ENCODE measurements around the gene PTGES3L. TPM values are rescaled to one million over a fixed set of nuclear protein-coding genes. Genes with fewer than 3 reads are reported as not detected.

PTGES3L gene
- total and polyA plus RNA-seq, 2 of the 13 experiments (the other 11 are each of a cell fraction or from before 2014, with no cell fraction given), result 1.2 to 2.9 TPM

- no peak for TF ChIP-seq ZBTB40 (IDR thresholded peaks at IDR 0.05)
- TF ChIP-seq ZBTB40 (CRISPR knock-in tag; IDR thresholded peaks at IDR 0.05), result peak; percentile 79
- no peak for TF ChIP-seq NCOA5 (CRISPR knock-in tag; IDR thresholded peaks at IDR 0.05)
- no peak for TF ChIP-seq PLRG1 (conservative IDR thresholded peaks at IDR 0.05)
- TF ChIP-seq ZNF275 (CRISPR knock-in tag; IDR thresholded peaks at IDR 0.05; ENCODE audit: borderline replicate concordance), result peak; percentile 88; the same call in 1 of the 2 replicates
- 0 out of 2 replicates have a peak, but pooled peaks have one; percentile 52 for TF ChIP-seq ELF4 (CRISPR knock-in tag; IDR thresholded peaks at IDR 0.05; ENCODE audit: borderline replicate concordance)
- TF ChIP-seq PRDM4 (CRISPR knock-in tag; IDR thresholded peaks at IDR 0.05; ENCODE audit: borderline replicate concordance), result no peak
- TF ChIP-seq FOXJ3 (CRISPR knock-in tag; IDR thresholded peaks at IDR 0.05; ENCODE audit: borderline replicate concordance), result no peak
- TF ChIP-seq SNAPC4 (CRISPR knock-in tag; IDR thresholded peaks at IDR 0.05), result peak; percentile 47; the same call in 1 of the 2 replicates
These were observed 42.0 kb upstream of the PTGES3L start, which contains the start of gene VAT1 (continued) for GRCh38 chr17:43021741-43022512.

Data from HepG2 (cell line).